ENCODE measurements around the gene YAP1. TPM values are rescaled to one million over a fixed set of nuclear protein-coding genes. Genes with fewer than 3 reads are reported as not detected.

Gene YAP1
- total RNA-seq, 1 donor from 2014 or later = 84.8 TPM

DNA sequence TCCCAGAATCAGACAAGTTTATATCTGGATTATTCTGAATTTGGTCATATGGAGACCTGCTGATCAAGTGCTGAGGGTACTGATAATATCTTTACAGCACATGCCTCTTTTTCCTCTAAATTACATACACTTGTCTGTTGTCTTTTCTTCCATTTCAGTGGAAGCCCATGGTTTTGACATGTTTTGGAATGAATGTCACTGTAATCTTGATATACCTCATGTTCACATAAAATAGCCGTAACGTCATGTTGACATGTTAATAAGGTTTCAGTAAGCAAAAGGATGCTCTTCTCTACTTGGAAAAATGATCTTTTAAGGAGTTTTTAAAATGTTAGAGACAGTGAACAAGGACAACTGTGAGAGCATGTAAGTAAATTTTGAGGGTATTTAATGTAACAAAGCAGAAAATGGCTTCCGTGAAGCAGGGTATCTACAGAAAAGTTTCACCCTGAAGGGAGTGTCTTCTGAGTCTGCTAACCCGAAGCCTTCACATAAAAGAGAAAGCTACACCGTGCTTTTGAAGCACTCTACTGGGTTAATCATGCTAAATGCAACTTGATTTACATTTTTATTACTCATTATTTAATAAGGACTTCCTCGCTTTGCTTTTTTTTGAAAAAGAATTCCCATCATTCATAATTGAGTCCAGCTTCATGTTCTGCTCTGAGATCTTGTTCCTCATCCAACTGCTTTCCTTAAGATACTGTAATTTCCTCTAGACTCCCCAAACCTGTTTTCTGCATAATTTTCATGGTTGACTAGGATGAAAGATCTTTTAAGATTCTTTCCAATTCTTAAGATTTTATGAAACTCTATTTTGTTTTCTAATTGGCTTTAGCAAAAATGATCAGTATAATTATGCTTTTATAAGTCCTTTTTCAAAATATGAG lies 56.2 kb downstream of the YAP1 start:
- no peak for DNase-seq (ENCODE audit: low read depth)
- TF ChIP-seq, protein P1, sequence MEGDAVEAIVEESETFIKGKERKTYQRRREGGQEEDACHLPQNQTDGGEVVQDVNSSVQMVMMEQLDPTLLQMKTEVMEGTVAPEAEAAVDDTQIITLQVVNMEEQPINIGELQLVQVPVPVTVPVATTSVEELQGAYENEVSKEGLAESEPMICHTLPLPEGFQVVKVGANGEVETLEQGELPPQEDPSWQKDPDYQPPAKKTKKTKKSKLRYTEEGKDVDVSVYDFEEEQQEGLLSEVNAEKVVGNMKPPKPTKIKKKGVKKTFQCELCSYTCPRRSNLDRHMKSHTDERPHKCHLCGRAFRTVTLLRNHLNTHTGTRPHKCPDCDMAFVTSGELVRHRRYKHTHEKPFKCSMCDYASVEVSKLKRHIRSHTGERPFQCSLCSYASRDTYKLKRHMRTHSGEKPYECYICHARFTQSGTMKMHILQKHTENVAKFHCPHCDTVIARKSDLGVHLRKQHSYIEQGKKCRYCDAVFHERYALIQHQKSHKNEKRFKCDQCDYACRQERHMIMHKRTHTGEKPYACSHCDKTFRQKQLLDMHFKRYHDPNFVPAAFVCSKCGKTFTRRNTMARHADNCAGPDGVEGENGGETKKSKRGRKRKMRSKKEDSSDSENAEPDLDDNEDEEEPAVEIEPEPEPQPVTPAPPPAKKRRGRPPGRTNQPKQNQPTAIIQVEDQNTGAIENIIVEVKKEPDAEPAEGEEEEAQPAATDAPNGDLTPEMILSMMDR (conservative IDR thresholded peaks at IDR 0.05; ENCODE audit: low read depth, low read length) = no peak
- H3K4me3 ChIP-seq (ENCODE audit: low read depth, low read length) = no peak overlapping the region

DNA sequence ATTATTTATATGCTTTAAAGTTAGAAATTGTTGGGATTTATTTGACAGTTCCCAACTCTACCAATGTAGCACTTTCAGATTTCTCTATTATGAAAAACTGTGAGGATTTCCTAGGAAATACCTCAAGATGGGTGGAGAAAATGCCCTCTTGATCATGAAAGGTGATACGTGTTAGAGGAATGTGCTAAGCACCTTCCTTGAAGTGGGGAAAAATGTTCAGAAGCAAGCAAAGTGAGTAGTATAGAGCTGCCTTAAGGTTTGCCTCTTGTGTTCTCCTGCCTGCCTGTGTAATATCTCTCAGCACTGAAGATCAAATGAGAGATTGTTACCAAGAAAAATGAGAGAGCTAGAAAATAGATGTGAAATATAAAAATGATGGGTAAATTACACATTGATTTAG lies 58.2 kb downstream of the YAP1 start:
- TF ChIP-seq, protein P1 (conservative IDR thresholded peaks at IDR 0.05; ENCODE audit: low read depth, low read length) = no peak
- H3K4me3 ChIP-seq (ENCODE audit: low read depth, low read length) = no peak overlapping the region
- no peak for DNase-seq (ENCODE audit: low read depth)

DNA sequence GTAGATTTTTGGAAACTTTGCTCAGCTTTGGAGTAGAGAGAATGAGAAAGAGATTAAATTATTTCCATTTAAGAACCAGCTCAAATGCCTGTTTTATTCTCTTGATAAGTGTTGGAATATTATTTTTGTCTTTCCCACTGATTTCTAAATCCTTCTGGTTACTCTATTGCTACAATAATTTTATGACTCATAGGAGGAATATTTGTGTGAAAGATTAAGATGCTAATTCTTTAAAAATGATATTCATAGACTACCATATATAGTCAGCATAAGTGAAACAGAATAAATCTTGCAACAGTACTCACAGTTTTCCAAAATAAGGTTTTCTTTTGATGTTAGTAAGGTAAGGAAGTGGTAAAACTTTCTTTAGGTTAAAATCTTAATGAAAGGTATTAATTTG lies 60.9 kb downstream of the YAP1 start:
- no peak for DNase-seq (ENCODE audit: low read depth)
- no peak overlapping the region for H3K4me3 ChIP-seq (ENCODE audit: low read depth, low read length)

DNA sequence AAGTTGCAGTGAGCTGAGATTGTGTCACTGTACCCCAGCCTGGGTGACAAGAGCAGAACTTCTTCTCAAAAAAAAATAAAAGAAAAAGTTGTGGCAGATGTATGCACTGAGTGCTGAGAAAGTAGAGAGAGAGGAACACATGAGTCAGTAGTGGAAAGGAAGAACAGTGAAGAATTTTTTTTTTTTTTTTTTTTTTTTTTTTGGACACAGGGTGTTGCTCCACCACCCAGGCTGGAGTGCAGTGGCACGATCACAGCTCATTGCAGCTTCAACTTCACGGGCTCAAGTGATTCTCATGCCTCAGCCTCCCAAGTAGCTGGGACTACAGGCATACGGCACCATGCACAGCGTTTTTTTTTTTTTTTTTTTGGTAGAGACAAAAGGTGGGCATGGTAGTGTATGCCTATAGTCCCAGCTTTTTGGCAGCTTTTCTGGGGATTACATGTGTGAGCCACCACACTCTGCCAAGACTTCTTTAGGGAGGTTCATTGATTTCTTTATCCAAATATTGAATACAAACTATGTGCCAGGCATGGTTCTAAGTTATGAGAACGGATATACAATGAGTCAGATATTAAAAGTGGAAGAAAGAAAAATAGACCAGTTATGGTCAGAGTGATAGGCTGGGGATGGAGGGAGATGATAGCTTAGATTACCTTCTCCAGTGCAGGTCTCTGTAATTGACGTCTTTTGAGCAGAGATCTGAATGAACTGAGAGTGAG lies 62.0 kb downstream of the YAP1 start:
- TF ChIP-seq, protein P1 (conservative IDR thresholded peaks at IDR 0.05; ENCODE audit: low read depth, low read length) = no peak
- DNase-seq (ENCODE audit: low read depth) = no peak
- H3K4me3 ChIP-seq (ENCODE audit: low read depth, low read length) = no peak overlapping the region

More for the DNA sequence above, 60.9 kb downstream of the YAP1 start:
- TF ChIP-seq, protein P1 (conservative IDR thresholded peaks at IDR 0.05; ENCODE audit: low read depth, low read length) = no peak

DNA sequence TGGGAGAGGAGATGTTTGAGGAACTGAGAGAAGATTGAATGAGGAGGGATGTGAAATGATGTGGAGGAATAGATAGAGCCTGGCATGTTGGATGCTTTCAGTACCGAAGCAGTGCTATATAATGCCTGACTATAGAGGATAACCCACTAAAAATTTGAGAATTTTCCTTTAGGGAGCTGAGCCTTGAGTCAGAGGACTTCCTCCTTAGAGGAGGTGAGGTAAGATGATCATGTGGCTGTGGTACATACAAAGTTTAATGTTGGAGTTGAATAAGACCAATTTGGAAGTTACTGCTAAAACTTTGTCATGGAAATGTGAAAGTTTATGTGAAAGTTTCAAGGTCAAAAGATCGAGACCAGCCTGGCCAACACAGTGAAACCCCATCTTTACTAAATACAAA lies 66.9 kb downstream of the YAP1 start:
- no peak overlapping the region for H3K4me3 ChIP-seq (ENCODE audit: low read depth, low read length)
- no peak for DNase-seq (ENCODE audit: low read depth)
- TF ChIP-seq, protein P1 (conservative IDR thresholded peaks at IDR 0.05; ENCODE audit: low read depth, low read length) = no peak

DNA sequence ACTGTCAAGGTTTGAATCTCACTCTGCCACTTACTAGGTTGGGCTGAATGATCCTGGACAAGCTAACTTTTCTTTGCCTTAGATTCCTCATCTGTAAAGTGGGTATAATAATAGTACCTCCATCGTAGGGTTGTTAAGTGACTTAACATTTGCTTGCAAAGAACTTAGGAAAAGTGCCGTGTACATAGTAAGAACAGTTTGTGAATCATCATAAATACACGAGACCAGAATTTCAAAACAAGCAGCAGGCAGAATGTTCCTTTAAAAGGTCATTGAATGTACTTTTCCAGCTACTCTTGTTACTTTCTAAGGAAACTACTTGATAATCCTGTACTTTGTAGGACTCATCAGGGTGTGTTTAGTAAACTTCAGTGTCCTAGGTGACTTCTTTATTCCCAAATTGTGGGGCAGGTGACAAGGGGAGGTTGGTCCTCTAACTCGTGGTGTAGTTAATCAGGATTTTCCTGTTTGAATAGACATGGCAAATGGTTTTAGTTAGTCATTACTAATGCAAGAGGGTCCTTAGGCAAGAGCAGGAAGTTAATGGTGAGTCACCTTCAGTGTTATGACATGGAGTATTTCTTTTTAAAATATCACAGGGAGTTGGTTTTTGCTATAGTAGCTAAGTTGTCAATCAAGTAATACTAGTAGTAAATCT lies 67.9 kb downstream of the YAP1 start:
- H3K4me3 ChIP-seq (ENCODE audit: low read depth, low read length) = no peak overlapping the region
- DNase-seq (ENCODE audit: low read depth) = peak; percentile 93
- TF ChIP-seq, protein P1 (conservative IDR thresholded peaks at IDR 0.05; ENCODE audit: low read depth, low read length) = no peak

All from epithelial cell of proximal tubule (primary cell).